GM23338 (cell line): ENCODE data around the gene DPT.

ENCODE experiments used
- CTCF ChIP-seq, 2 experiments: fragments of 200-600 bp in 1 of 2; sonication (generic) in 1 of 2; conservative IDR thresholded peaks; 2 replicates each; pipeline versions ENCODE4 v1.5.1 to v1.6.1; 2016 to 2017; ENCODE audit warnings: antibody characterized with exemption in 2 of 2, low read depth in 2 of 2, mild to moderate bottlenecking in 2 of 2, moderate library complexity in 1 of 2
- ETS1 ChIP-seq: IDR thresholded peaks from 2 replicates; pipeline ENCODE4 v1.6.1; 2016; ENCODE audit warnings: antibody characterized with exemption

GRCh38 chr1:168774241-168774640 lies 45.2 kb upstream of the DPT start:
- no peak for TF ChIP-seq ETS1
- TF ChIP-seq CTCF (conservative IDR thresholded peaks at IDR 0.05; ENCODE audit: low read depth in 2 of 2), result no peak
